Astrocyte (in vitro differentiated cells and primary cell): Measurements from ENCODE around the gene PAFAH1B1. TPM values are rescaled to one million over a fixed set of nuclear protein-coding genes. Genes with fewer than 3 reads are reported as not detected.

Experiments
- DNase-seq: peaks from one replicate; pipeline ENCODE4 v3.0.0-alpha.2; 2010; ENCODE audit warnings: low read depth
- FAIRE-seq: peaks from 2 replicates; lab custom pipeline; 2011; peaks lifted over from hg19 to GRCh38; lab: Jason Lieb, UNC
- H2AFZ ChIP-seq: 2 replicates; pipeline ENCODE4 v1.6.0; 2012; ENCODE audit warnings: low read depth, low read length, inconsistent platforms
- H3K27ac ChIP-seq: 2 replicates; pipeline ENCODE4 v1.5.1; 2011; ENCODE audit warnings: low read depth, low read length, inconsistent platforms
- H3K27me3 ChIP-seq: 2 replicates; pipeline ENCODE4 v1.6.0; 2011; ENCODE audit warnings: low read length, inconsistent platforms; ENCODE audit not compliant: insufficient read depth
- H3K36me3 ChIP-seq: 2 replicates; pipeline ENCODE4 v1.5.1; 2011; ENCODE audit warnings: low read length, inconsistent platforms; ENCODE audit not compliant: insufficient read depth
- H3K4me1 ChIP-seq: 2 replicates; pipeline ENCODE4 v1.5.1; 2011; ENCODE audit warnings: low read length, inconsistent platforms; ENCODE audit not compliant: insufficient read depth
- H3K4me2 ChIP-seq: 2 replicates; pipeline ENCODE4 v1.6.0; 2012; ENCODE audit warnings: low read length, inconsistent platforms
- H3K4me3 ChIP-seq: 2 replicates; pipeline ENCODE4 v1.5.1; 2011; ENCODE audit warnings: low read depth, mild to moderate bottlenecking, low read length, inconsistent platforms; ENCODE audit not compliant: insufficient read depth
- H3K79me2 ChIP-seq: 2 replicates; pipeline ENCODE4 v1.6.0; 2012; ENCODE audit warnings: mild to moderate bottlenecking, low read length, inconsistent platforms; ENCODE audit not compliant: insufficient read depth
- H3K9ac ChIP-seq: 2 replicates; pipeline ENCODE4 v1.6.0; 2012; ENCODE audit warnings: mild to moderate bottlenecking, low read length, inconsistent platforms
- H3K9me3 ChIP-seq: 2 replicates; pipeline ENCODE4 v1.5.1; 2012; ENCODE audit warnings: low read depth, mild to moderate bottlenecking, low read length, inconsistent platforms; ENCODE audit not compliant: insufficient read depth
- H4K20me1 ChIP-seq: 2 replicates; pipeline ENCODE4 v1.6.0; 2012; ENCODE audit warnings: low read length, inconsistent platforms; ENCODE audit not compliant: insufficient read depth
- H3K27ac Mint-ChIP-seq: one replicate; pipeline ENCODE4 v1.8.0; 2021; ENCODE audit warnings: mild to moderate bottlenecking, mixed read lengths; ENCODE audit not compliant: unreplicated experiment
- H3K27me3 Mint-ChIP-seq: one replicate; pipeline ENCODE4 v1.8.0; 2021; ENCODE audit warnings: low read depth, mixed read lengths; ENCODE audit not compliant: unreplicated experiment
- H3K36me3 Mint-ChIP-seq: one replicate; pipeline ENCODE4 v1.8.0; 2021; ENCODE audit warnings: low read depth, mixed read lengths; ENCODE audit not compliant: unreplicated experiment
- H3K4me1 Mint-ChIP-seq: one replicate; pipeline ENCODE4 v1.8.0; 2021; ENCODE audit warnings: low read depth, mixed read lengths; ENCODE audit not compliant: unreplicated experiment
- H3K4me3 Mint-ChIP-seq: one replicate; pipeline ENCODE4 v1.8.0; 2021; ENCODE audit warnings: mild to moderate bottlenecking, moderate library complexity, mixed read lengths; ENCODE audit not compliant: unreplicated experiment
- H3K9me3 Mint-ChIP-seq: one replicate; pipeline ENCODE4 v1.8.0; 2021; ENCODE audit warnings: mild to moderate bottlenecking, mixed read lengths; ENCODE audit not compliant: unreplicated experiment
- EZH2 ChIP-seq: IDR thresholded peaks from 2 replicates; pipeline ENCODE4 v1.6.1; 2012; ENCODE audit warnings: mild to moderate bottlenecking, low read length, inconsistent platforms; ENCODE audit not compliant: insufficient read depth
- total RNA-seq: library from RNA; stranded (reverse); gene quantifications from 2 replicates; pipeline ENCODE4 v1.2.1, GENCODE V29; 2021
- TF ChIP-seq, protein P1 (sequence below): IDR thresholded peaks from 2 replicates; pipeline ENCODE4 v1.5.1; 2011; ENCODE audit warnings: low read depth, mild to moderate bottlenecking, inconsistent platforms, low read length, moderate library complexity; ENCODE audit not compliant: insufficient read depth

Gene PAFAH1B1
- total RNA-seq, 1 donor from 2014 or later = 195 TPM

DNA sequence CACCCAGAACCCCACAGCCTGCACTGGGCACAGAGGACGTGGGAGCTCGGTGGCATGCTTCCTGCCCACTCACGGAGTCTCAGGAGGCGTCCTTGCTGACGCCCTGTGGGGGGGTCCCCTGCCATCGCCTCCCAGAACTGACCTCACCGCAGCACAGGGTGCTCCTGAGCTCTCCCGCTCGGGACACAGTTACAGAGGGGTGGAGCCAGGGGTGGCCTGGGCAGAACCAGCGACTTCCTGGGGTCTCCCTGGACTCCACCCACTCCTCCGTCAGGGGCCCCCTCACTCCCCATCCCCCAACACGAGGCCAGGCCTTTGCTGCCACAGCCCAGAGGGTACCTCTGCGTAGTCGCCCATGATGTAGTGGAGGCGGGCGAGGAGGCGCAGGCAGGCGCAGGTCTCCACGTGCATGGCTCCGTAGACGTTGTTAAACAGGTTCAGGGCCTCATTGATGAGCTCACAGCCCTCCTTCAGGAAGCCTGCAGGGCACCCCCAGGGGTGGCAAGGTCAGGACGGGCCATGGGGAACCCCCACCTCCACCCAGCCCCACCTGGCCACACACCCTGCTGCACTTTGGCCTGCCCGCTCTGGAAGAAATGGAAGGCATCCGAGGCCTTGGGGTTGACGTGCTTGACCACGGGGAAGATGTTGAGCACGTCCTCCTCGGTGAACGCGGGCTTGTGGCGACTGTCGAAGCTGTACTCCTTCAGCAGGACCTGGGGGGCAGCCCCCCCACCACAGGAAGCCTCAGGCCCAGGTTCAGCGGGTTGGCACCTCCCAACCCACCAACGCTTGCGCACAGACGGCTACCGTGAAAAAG, 100.3 kb downstream of the PAFAH1B1 start:
- H3K79me2 ChIP-seq = no peaks in the 10 kb centered on the region
- no peak overlapping the region for H3K27ac Mint-ChIP-seq
- H3K4me3 ChIP-seq = no peak overlapping the region
- H3K9me3 Mint-ChIP-seq = no peaks in the 10 kb centered on the region
- no peaks in the 10 kb centered on the region for H3K9me3 ChIP-seq
- H3K4me3 Mint-ChIP-seq = no peak overlapping the region
- no peak overlapping the region for H3K9ac ChIP-seq
- FAIRE-seq = no peak
- no peak for DNase-seq
- H3K36me3 ChIP-seq = no peaks in the 10 kb centered on the region
- no peak overlapping the region for H3K4me2 ChIP-seq
- H2AFZ ChIP-seq = no peak overlapping the region
- H4K20me1 ChIP-seq = peaks cover 9% of the 10 kb centered on the region
- TF ChIP-seq, protein P1, sequence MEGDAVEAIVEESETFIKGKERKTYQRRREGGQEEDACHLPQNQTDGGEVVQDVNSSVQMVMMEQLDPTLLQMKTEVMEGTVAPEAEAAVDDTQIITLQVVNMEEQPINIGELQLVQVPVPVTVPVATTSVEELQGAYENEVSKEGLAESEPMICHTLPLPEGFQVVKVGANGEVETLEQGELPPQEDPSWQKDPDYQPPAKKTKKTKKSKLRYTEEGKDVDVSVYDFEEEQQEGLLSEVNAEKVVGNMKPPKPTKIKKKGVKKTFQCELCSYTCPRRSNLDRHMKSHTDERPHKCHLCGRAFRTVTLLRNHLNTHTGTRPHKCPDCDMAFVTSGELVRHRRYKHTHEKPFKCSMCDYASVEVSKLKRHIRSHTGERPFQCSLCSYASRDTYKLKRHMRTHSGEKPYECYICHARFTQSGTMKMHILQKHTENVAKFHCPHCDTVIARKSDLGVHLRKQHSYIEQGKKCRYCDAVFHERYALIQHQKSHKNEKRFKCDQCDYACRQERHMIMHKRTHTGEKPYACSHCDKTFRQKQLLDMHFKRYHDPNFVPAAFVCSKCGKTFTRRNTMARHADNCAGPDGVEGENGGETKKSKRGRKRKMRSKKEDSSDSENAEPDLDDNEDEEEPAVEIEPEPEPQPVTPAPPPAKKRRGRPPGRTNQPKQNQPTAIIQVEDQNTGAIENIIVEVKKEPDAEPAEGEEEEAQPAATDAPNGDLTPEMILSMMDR = no peak
- TF ChIP-seq EZH2 = no peak
- H3K27me3 ChIP-seq = no peaks in the 10 kb centered on the region
- no peak overlapping the region for H3K27ac ChIP-seq
- H3K36me3 Mint-ChIP-seq = peaks cover 9% of the 10 kb centered on the region
- H3K27me3 Mint-ChIP-seq = no peaks in the 10 kb centered on the region
- peaks cover 6% of the 10 kb centered on the region for H3K4me1 Mint-ChIP-seq
- no peaks in the 10 kb centered on the region for H3K4me1 ChIP-seq

DNA sequence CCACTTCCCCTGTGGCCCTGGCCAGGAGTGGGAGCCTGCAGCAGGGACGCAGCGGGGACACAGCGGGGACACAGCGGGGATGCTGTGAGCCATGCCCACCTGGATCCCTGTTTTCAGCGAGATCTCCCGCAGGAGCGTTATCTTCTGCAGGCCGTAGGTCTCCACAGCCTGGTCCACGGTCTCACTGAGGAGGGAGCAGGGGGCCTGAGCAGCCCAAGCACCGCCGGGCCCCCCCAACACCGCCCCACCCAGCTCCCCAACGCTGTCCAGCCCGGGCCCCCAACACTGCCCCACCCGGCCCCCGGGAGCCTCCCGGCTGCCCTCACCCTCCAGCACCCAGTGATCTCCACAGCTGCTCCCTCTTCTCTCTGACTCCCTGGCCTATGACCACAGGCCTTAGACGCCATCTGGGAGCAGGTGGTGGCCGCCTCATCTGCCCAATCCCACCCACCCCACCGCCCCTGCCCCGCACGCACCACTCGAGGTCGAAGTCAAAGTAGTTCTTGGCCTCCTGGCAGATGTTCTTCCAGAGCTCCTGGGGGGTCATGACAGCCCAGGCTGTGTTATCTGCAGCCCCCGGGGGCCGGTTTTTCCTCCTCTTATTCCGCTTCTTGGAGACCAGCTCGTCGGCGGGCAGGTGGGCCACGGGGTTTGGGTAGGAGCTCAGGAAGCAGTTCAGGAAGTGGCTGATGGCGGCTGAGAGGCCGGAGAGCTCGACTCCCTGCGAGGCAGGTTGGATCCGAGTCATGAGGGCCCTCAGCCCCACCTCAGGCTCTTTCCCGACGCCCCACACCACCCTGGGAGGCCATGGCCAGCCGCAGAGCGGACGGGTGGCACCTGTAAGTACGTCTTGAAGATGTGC, 101.2 kb downstream of the PAFAH1B1 start:
- FAIRE-seq = no peak
- Mint-ChIP-seq H3K27ac (no peak overlapping the region), H3K9me3 (no peaks in the 10 kb centered on the region), H3K4me1 (no peaks in the 10 kb centered on the region), H3K4me3 (no peak overlapping the region), H3K36me3 (peaks cover 5% of the 10 kb centered on the region), H3K27me3 (no peaks in the 10 kb centered on the region)
- H3K4me1 ChIP-seq = no peaks in the 10 kb centered on the region
- H2AFZ ChIP-seq = no peak overlapping the region
- DNase-seq = no peak
- H3K27me3 ChIP-seq = no peaks in the 10 kb centered on the region
- no peak overlapping the region for H3K4me3 ChIP-seq
- no peak for TF ChIP-seq EZH2
- TF ChIP-seq, protein P1 = no peak
- H3K36me3 ChIP-seq = peaks cover 4% of the 10 kb centered on the region
- H3K9me3 ChIP-seq = no peaks in the 10 kb centered on the region
- no peak overlapping the region for H3K9ac ChIP-seq
- peaks cover under 1% of the 10 kb centered on the region for H4K20me1 ChIP-seq
- H3K79me2 ChIP-seq = no peaks in the 10 kb centered on the region
- no peak overlapping the region for H3K27ac ChIP-seq
- H3K4me2 ChIP-seq = no peak overlapping the region
